Activated CD8-positive, alpha-beta memory T cell treated with anti-CD3 and anti-CD28 coated beads, Interleukin-2, amount 10 ng/mL, durations not matched to agents 7 days and 5 days (primary cell): ENCODE measurements around the gene GABPB1. TPM values are rescaled to one million over a fixed set of nuclear protein-coding genes. Genes with fewer than 3 reads are reported as not detected.
"Not testable (repeated sequence)": the region's sequence is repeated elsewhere in the genome, so short reads cannot be mapped to it uniquely, and the experiment has no call there.

ENCODE experiments used
- ATAC-seq: fragments of 150-1000 bp; cut with Tn5 transposase; one replicate; pipeline ENCODE4 v1.10.0; 2021; ENCODE audit warnings: moderate library complexity
- CTCF ChIA-PET: fragments of 350-600 bp; sonication (Branson Sonifier 250); formaldehyde crosslinking; loops from one replicate; lab custom pipeline; 2021; ENCODE audit warnings: antibody characterized with exemption; lab: Charles Lee
- DNase-seq: peaks from one replicate; pipeline ENCODE4 v3.0.0-alpha.2; 2020
- H3K27ac Mint-ChIP-seq: one replicate; pipeline ENCODE4 v1.8.0; 2021; ENCODE audit warnings: mild to moderate bottlenecking, mixed read lengths
- H3K27me3 Mint-ChIP-seq: one replicate; pipeline ENCODE4 v1.8.0; 2021; ENCODE audit warnings: mixed read lengths
- H3K36me3 Mint-ChIP-seq: one replicate; pipeline ENCODE4 v1.8.0; 2021; ENCODE audit warnings: mild to moderate bottlenecking, mixed read lengths
- H3K4me1 Mint-ChIP-seq: one replicate; pipeline ENCODE4 v1.8.0; 2021; ENCODE audit warnings: mixed read lengths
- H3K4me3 Mint-ChIP-seq: one replicate; pipeline ENCODE4 v1.8.0; 2021; ENCODE audit warnings: mild to moderate bottlenecking, moderate library complexity, mixed read lengths
- H3K9me3 Mint-ChIP-seq: one replicate; pipeline ENCODE4 v1.8.0; 2022; ENCODE audit warnings: low read depth, mixed read lengths
- total RNA-seq, 2 experiments: library from RNA; stranded (reverse); gene quantifications; one replicate each; pipeline ENCODE4 v1.2.3, GENCODE V29; 2021

Gene GABPB1
- 10 to 100 TPM; 31.1 to 46.8 TPM for total RNA-seq

- Mint-ChIP-seq H3K4me3 (peak within 1 kb of the TSS; percentile 85), H3K27ac (peak within 1 kb of the TSS; percentile 97), H3K4me1 (peaks cover 49% of the 10 kb centered on the region), H3K27me3 (no peaks in the 10 kb centered on the region), H3K9me3 (no peaks in the 10 kb centered on the region), H3K36me3 (peaks cover 47% of the 10 kb centered on the region)
- CTCF ChIA-PET = interaction anchor here (0.8 to 1.2 kb wide), 4 partner anchors 70 to 554 kb away, joined by 3 to 4 read pairs (median 3); partner anchors contain the start of genes AP4E1 and USP8
- peak; percentile 91 for DNase-seq
- peak; percentile 46 for ATAC-seq
These were observed at the start of gene GABPB1 for GRCh38 chr15:50354838-50355618. GABPB1 (minus strand) TSS chr15:50355198; CDS start chr15:50309798, 45,400 bp downstream.

GRCh38 chr15:50391561-50391960, 36.6 kb upstream of the GABPB1 start:
- H3K27ac Mint-ChIP-seq, DNase-seq, H3K4me3 Mint-ChIP-seq, H3K27me3 Mint-ChIP-seq, H3K36me3 Mint-ChIP-seq, H3K9me3 Mint-ChIP-seq, ATAC-seq, H3K4me1 Mint-ChIP-seq: not testable (repeated sequence)
- CTCF ChIA-PET = interaction anchor here (1.8 kb wide), 1 partner anchor 13 kb away, joined by 3 read pairs; no protein-coding TSS in a partner anchor

- Mint-ChIP-seq H3K9me3 (no peaks in the 10 kb centered on the region), H3K4me1 (peaks cover 10% of the 10 kb centered on the region), H3K27me3 (no peaks in the 10 kb centered on the region), H3K36me3 (no peaks in the 10 kb centered on the region), H3K4me3 (no peak overlapping the region), H3K27ac (no peak overlapping the region)
- ATAC-seq = no peak
- no peak for DNase-seq
- CTCF ChIA-PET = interaction anchor here (1.8 kb wide), 1 partner anchor 12 kb away, joined by 3 read pairs; no protein-coding TSS in a partner anchor
These were observed 35.7 kb upstream of the GABPB1 start for GRCh38 chr15:50390554-50391264.

GRCh38 chr15:50382408-50382807, 27.4 kb upstream of the GABPB1 start:
- H3K9me3 Mint-ChIP-seq, DNase-seq, H3K27me3 Mint-ChIP-seq, H3K36me3 Mint-ChIP-seq, H3K27ac Mint-ChIP-seq, CTCF ChIA-PET, ATAC-seq, H3K4me3 Mint-ChIP-seq: not testable (repeated sequence)
- H3K4me1 Mint-ChIP-seq = peaks cover 18% of the 10 kb centered on the region

GRCh38 chr15:50381438-50381837, 26.4 kb upstream of the GABPB1 start:
- H3K9me3 Mint-ChIP-seq = no peaks in the 10 kb centered on the region
- H3K27ac Mint-ChIP-seq = no peak overlapping the region
- H3K27me3 Mint-ChIP-seq = no peaks in the 10 kb centered on the region
- ATAC-seq (no peak), DNase-seq (no peak)
- CTCF ChIA-PET = no interaction called here
- peaks cover 18% of the 10 kb centered on the region for H3K4me1 Mint-ChIP-seq
- peaks cover 4% of the 10 kb centered on the region for H3K36me3 Mint-ChIP-seq
- H3K4me3 Mint-ChIP-seq = no peak overlapping the region

- H3K9me3 Mint-ChIP-seq = no peaks in the 10 kb centered on the region
- H3K36me3 Mint-ChIP-seq = peaks cover 4% of the 10 kb centered on the region
- DNase-seq (no peak), ATAC-seq (no peak)
- peaks cover 18% of the 10 kb centered on the region for H3K4me1 Mint-ChIP-seq
- H3K27me3 Mint-ChIP-seq = no peaks in the 10 kb centered on the region
- no peak overlapping the region for H3K27ac Mint-ChIP-seq
- H3K4me3 Mint-ChIP-seq = no peak overlapping the region
- CTCF ChIA-PET = no interaction called here
These were observed 25.1 kb upstream of the GABPB1 start for GRCh38 chr15:50380089-50380488.

GRCh38 chr15:50379413-50379812, 24.4 kb upstream of the GABPB1 start:
- H3K36me3 Mint-ChIP-seq, CTCF ChIA-PET, H3K27me3 Mint-ChIP-seq, H3K4me3 Mint-ChIP-seq, H3K27ac Mint-ChIP-seq, DNase-seq, ATAC-seq, H3K9me3 Mint-ChIP-seq: not testable (repeated sequence)
- peaks cover 18% of the 10 kb centered on the region for H3K4me1 Mint-ChIP-seq

GRCh38 chr15:50378776-50379175, 23.8 kb upstream of the GABPB1 start:
- ATAC-seq (no peak), DNase-seq (no peak)
- Mint-ChIP-seq H3K27me3 (no peaks in the 10 kb centered on the region), H3K4me1 (peaks cover 18% of the 10 kb centered on the region), H3K27ac (peak overlapping the region; percentile 83), H3K36me3 (peaks cover 4% of the 10 kb centered on the region), H3K9me3 (no peaks in the 10 kb centered on the region), H3K4me3 (no peak overlapping the region)
- CTCF ChIA-PET = interaction anchor here (1.4 kb wide), 1 partner anchor 13 kb away, joined by 3 read pairs; no protein-coding TSS in a partner anchor

GRCh38 chr15:50377867-50378751, 23.1 kb upstream of the GABPB1 start:
- Mint-ChIP-seq H3K4me1 (peaks cover 18% of the 10 kb centered on the region), H3K9me3 (no peaks in the 10 kb centered on the region), H3K36me3 (peaks cover 4% of the 10 kb centered on the region), H3K27ac (peak overlapping the region; percentile 83), H3K4me3 (peak overlapping the region; percentile 9), H3K27me3 (no peaks in the 10 kb centered on the region)
- CTCF ChIA-PET = interaction anchor here (1.4 kb wide), 1 partner anchor 13 kb away, joined by 3 read pairs; no protein-coding TSS in a partner anchor
- DNase-seq = peak; percentile 37
- peak; percentile 80 for ATAC-seq

- H3K27ac Mint-ChIP-seq, CTCF ChIA-PET: not testable (repeated sequence)
These were observed 14.6 kb upstream of the GABPB1 start for GRCh38 chr15:50369564-50369963.

GRCh38 chr15:50365971-50366370, 11.0 kb upstream of the GABPB1 start:
- Mint-ChIP-seq H3K27ac (no peak overlapping the region), H3K27me3 (no peaks in the 10 kb centered on the region), H3K9me3 (no peaks in the 10 kb centered on the region), H3K4me3 (no peak overlapping the region), H3K36me3 (peaks cover 38% of the 10 kb centered on the region), H3K4me1 (peaks cover 10% of the 10 kb centered on the region)
- ATAC-seq = no peak
- DNase-seq = no peak
- CTCF ChIA-PET = interaction anchor here (1.0 kb wide), 1 partner anchor 9 kb away, joined by 5 read pairs; no protein-coding TSS in a partner anchor

More at GRCh38 chr15:50369564-50369963, 14.6 kb upstream of the GABPB1 start:
- not testable (repeated sequence) for ATAC-seq, DNase-seq, H3K4me3 Mint-ChIP-seq, H3K9me3 Mint-ChIP-seq, H3K27me3 Mint-ChIP-seq, H3K4me1 Mint-ChIP-seq
- H3K36me3 Mint-ChIP-seq = peaks cover 18% of the 10 kb centered on the region

- no peak overlapping the region for H3K27ac Mint-ChIP-seq
- no peak overlapping the region for H3K4me3 Mint-ChIP-seq
- H3K36me3 Mint-ChIP-seq = peaks cover 40% of the 10 kb centered on the region
- H3K9me3 Mint-ChIP-seq = no peaks in the 10 kb centered on the region
- DNase-seq = no peak
- H3K27me3 Mint-ChIP-seq = no peaks in the 10 kb centered on the region
- peaks cover 10% of the 10 kb centered on the region for H3K4me1 Mint-ChIP-seq
- CTCF ChIA-PET = interaction anchor here (1.0 kb wide), 1 partner anchor 8 kb away, joined by 5 read pairs; no protein-coding TSS in a partner anchor
- no peak for ATAC-seq
These were observed 10.6 kb upstream of the GABPB1 start for GRCh38 chr15:50365570-50365969.
